DND-41 (cell line): ENCODE measurements around the gene RELN.

Source experiments
- EZH2 ChIP-seq: IDR thresholded peaks from 3 replicates; pipeline ENCODE4 v1.6.1; 2012; ENCODE audit warnings: borderline replicate concordance, low read depth, mild to moderate bottlenecking, moderate library complexity, low read length, inconsistent platforms; ENCODE audit not compliant: severe bottlenecking
- TF ChIP-seq, protein P1 (sequence below): IDR thresholded peaks from 2 replicates; pipeline ENCODE4 v1.5.1; 2012; ENCODE audit warnings: borderline replicate concordance, low read length, moderate library complexity, mild to moderate bottlenecking; ENCODE audit not compliant: poor library complexity, severe bottlenecking; ENCODE audit errors: extremely low read depth

DNA sequence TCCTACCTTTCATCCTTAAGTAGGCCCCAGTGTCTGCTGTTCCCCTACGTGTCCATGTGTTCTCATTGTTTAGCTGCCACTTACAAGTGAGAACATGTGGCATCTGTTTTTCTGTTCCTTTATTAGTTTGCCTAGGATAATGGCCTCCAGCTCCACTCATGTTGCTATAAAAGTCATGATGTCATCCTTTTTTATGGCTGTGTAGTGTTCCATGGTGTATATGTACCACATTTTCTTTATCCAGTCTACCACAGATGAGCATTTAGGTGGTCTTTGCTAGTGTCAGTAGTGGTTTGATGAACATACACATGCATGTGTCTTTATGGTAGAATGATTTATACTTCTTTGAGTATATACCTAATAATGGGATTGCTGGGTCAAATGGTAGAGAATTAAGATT, 397.3 kb downstream of the RELN start:
- TF ChIP-seq EZH2 = no peak
- TF ChIP-seq, protein P1, sequence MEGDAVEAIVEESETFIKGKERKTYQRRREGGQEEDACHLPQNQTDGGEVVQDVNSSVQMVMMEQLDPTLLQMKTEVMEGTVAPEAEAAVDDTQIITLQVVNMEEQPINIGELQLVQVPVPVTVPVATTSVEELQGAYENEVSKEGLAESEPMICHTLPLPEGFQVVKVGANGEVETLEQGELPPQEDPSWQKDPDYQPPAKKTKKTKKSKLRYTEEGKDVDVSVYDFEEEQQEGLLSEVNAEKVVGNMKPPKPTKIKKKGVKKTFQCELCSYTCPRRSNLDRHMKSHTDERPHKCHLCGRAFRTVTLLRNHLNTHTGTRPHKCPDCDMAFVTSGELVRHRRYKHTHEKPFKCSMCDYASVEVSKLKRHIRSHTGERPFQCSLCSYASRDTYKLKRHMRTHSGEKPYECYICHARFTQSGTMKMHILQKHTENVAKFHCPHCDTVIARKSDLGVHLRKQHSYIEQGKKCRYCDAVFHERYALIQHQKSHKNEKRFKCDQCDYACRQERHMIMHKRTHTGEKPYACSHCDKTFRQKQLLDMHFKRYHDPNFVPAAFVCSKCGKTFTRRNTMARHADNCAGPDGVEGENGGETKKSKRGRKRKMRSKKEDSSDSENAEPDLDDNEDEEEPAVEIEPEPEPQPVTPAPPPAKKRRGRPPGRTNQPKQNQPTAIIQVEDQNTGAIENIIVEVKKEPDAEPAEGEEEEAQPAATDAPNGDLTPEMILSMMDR = no peak
